Nephron progenitor cell (in vitro differentiated cells): ENCODE measurements around the gene HLF.

Source experiments
- DNase-seq: peaks from one replicate; pipeline ENCODE4 v3.0.0; 2021
- H3K27ac Mint-ChIP-seq: 2 replicates; pipeline ENCODE4 v1.8.0; 2021; ENCODE audit warnings: mild to moderate bottlenecking, moderate library complexity, mixed read lengths
- H3K27me3 Mint-ChIP-seq: 2 replicates; pipeline ENCODE4 v1.8.0; 2021; ENCODE audit warnings: mild to moderate bottlenecking, low read depth, mixed read lengths; ENCODE audit not compliant: poor library complexity
- H3K36me3 Mint-ChIP-seq: 2 replicates; pipeline ENCODE4 v1.8.0; 2021; ENCODE audit warnings: low read depth, mixed read lengths
- H3K4me1 Mint-ChIP-seq: 2 replicates; pipeline ENCODE4 v1.8.0; 2021; ENCODE audit warnings: mixed read lengths
- H3K4me3 Mint-ChIP-seq: 2 replicates; pipeline ENCODE4 v1.8.0; 2021; ENCODE audit warnings: mild to moderate bottlenecking, moderate library complexity, mixed read lengths
- H3K9me3 Mint-ChIP-seq: 2 replicates; pipeline ENCODE4 v1.8.0; 2021; ENCODE audit warnings: mild to moderate bottlenecking, moderate library complexity, mixed read lengths
- CTCF ChIP-seq: fragments of 200-600 bp; sonication (generic); IDR thresholded peaks from 2 replicates; pipeline ENCODE4 v1.5.0; 2021; ENCODE audit warnings: antibody characterized with exemption

Gene HLF

GRCh38 chr17:55334881-55335540 lies 70.3 kb downstream of the HLF start:
- Mint-ChIP-seq H3K27ac (peak overlapping the region; percentile 43), H3K4me3 (peak overlapping the region; percentile 12), H3K9me3 (peaks cover 6% of the 10 kb centered on the region), H3K4me1 (peaks cover 33% of the 10 kb centered on the region), H3K36me3 (no peaks in the 10 kb centered on the region), H3K27me3 (peaks cover 7% of the 10 kb centered on the region)
- no peak for TF ChIP-seq CTCF
- peak; percentile 12 for DNase-seq

GRCh38 chr17:55335625-55336024 lies 70.9 kb downstream of the HLF start:
- Mint-ChIP-seq H3K4me1 (peaks cover 36% of the 10 kb centered on the region), H3K9me3 (peaks cover 6% of the 10 kb centered on the region), H3K36me3 (no peaks in the 10 kb centered on the region), H3K27ac (no peak overlapping the region), H3K4me3 (peak overlapping the region; percentile 56), H3K27me3 (peaks cover 7% of the 10 kb centered on the region)
- DNase-seq = no peak
- no peak for TF ChIP-seq CTCF

- TF ChIP-seq CTCF = no peak
- H3K36me3 Mint-ChIP-seq = no peaks in the 10 kb centered on the region
- H3K9me3 Mint-ChIP-seq = peaks cover 6% of the 10 kb centered on the region
- DNase-seq = no peak
- H3K4me3 Mint-ChIP-seq = no peak overlapping the region
- H3K27ac Mint-ChIP-seq = no peak overlapping the region
- peaks cover 36% of the 10 kb centered on the region for H3K4me1 Mint-ChIP-seq
- H3K27me3 Mint-ChIP-seq = peaks cover 4% of the 10 kb centered on the region
Measured at GRCh38 chr17:55336426-55336825, 71.7 kb downstream of the HLF start.

GRCh38 chr17:55340176-55340575 lies 75.4 kb downstream of the HLF start:
- Mint-ChIP-seq H3K36me3 (no peaks in the 10 kb centered on the region), H3K4me3 (no peak overlapping the region), H3K27ac (no peak overlapping the region), H3K4me1 (peaks cover 20% of the 10 kb centered on the region), H3K27me3 (peaks cover 14% of the 10 kb centered on the region), H3K9me3 (peaks cover 6% of the 10 kb centered on the region)
- no peak for DNase-seq
- TF ChIP-seq CTCF = no peak

GRCh38 chr17:55340686-55341085 lies 75.9 kb downstream of the HLF start:
- TF ChIP-seq CTCF = no peak
- DNase-seq = no peak
- H3K4me1 Mint-ChIP-seq = peaks cover 15% of the 10 kb centered on the region
- no peak overlapping the region for H3K27ac Mint-ChIP-seq
- H3K4me3 Mint-ChIP-seq = no peak overlapping the region
- H3K36me3 Mint-ChIP-seq = no peaks in the 10 kb centered on the region
- H3K9me3 Mint-ChIP-seq = peaks cover 10% of the 10 kb centered on the region
- peaks cover 11% of the 10 kb centered on the region for H3K27me3 Mint-ChIP-seq

GRCh38 chr17:55341432-55341831 lies 76.7 kb downstream of the HLF start:
- no peak overlapping the region for H3K4me3 Mint-ChIP-seq
- no peak for TF ChIP-seq CTCF
- peaks cover 11% of the 10 kb centered on the region for H3K27me3 Mint-ChIP-seq
- no peak for DNase-seq
- H3K27ac Mint-ChIP-seq = no peak overlapping the region
- H3K4me1 Mint-ChIP-seq = peaks cover 7% of the 10 kb centered on the region
- no peaks in the 10 kb centered on the region for H3K36me3 Mint-ChIP-seq
- H3K9me3 Mint-ChIP-seq = peaks cover 14% of the 10 kb centered on the region
